Measurements from ENCODE around the gene ZNF234. TPM values are rescaled to one million over a fixed set of nuclear protein-coding genes. Genes with fewer than 3 reads are reported as not detected.

Gene ZNF234
- 1 to 10 TPM; 4.0 to 6.4 (median 4.1) TPM for total RNA-seq
- 1 to 10 TPM; 1.1 to 6.5 (median 1.6) TPM for polyA plus RNA-seq
- long read RNA-seq, donor 1, full-length matches to known transcripts, result 4 of 5 reads
- long read RNA-seq, donor 1, partial matches to known transcripts, result 0 of 5 reads
- long read RNA-seq, donor 1, other reads (novel, unspliced or antisense), result 1 of 5 reads
- long read RNA-seq, donor 2, full-length matches to known transcripts, result 4 of 7 reads
- long read RNA-seq, donor 2, partial matches to known transcripts, result 1 of 7 reads
- long read RNA-seq, donor 2, other reads (novel, unspliced or antisense), result 2 of 7 reads

DNA sequence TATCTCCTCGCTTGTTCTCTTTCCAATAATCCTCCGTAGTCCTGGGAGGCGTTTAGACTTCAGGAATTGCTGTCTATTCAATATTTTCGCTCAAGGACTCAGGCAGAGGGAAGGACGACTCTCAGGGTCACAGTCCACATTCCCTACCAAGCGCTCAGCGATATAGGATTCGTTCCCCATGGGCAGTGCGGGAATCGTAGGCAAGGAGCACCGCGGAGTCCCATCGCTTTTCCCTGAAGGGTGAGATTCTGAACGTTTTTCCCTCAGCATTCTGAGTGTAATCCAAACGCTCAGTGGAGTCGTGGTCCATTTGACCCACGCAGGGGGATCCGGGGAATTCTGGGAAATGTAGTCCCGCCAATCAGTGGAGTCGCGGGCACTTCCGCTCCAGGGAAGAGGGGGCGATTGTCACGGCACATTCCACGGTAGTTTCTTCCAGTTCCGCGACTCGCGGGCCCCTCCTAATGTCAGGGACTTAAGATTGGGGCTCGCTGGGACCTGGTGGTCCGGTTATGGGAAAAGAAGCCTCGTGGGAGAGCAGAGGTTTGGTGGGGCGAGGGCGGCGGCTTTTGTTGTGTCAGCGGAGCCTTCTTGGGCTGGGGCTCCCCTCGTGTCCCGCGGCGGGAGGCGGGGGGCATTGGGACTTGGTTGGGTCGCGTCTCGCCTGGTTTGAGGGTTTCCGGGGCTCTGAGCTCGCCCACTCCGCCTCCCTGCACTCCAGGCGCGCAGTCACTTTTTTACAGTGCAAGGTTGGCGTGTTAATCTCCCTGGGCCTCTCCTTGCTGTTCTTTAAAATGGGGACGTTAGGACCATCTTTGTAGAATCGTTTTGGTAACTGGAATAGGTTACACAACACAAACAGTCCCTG lies at the start of gene ZNF234:
TSS of gene ZNF234 (plus strand) at position 364 of the 868 bp plus-strand sequence. CDS start 3,079 bp downstream, outside the sequence.
- intact Hi-C loops (cut with DNase I), result loop anchor here in 1 of 2 donors (2.0 kb wide), 1 partner anchor 23 kb away; the partner anchor contains the start of gene ZNF226
- 0 to 1% (median 0%) methylated on average over 44 to 52 of the region's 52 CpGs for WGBS, 3 donors
- peak; percentile 97 to 99 (median 98) for ATAC-seq

DNA sequence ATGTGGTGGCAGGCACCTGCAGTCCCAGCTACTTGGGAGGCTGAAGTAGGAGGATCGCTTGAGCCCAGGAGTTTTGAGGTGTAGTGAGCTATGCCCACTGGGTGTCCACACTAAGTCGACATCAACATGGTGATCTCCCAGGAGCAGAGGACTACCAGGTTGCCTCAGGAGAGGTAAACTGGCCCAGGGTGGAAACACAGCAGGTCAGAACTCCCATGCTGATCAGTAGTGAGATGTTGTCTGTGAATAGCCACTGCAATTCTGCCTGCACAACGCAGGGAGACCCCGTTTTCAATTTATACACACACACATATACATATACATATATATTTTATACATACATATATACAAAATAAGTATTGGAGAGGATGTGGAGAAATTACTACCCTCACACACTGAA lies 49.2 kb upstream of the ZNF234 start:
- TF ChIP-seq, protein P1, sequence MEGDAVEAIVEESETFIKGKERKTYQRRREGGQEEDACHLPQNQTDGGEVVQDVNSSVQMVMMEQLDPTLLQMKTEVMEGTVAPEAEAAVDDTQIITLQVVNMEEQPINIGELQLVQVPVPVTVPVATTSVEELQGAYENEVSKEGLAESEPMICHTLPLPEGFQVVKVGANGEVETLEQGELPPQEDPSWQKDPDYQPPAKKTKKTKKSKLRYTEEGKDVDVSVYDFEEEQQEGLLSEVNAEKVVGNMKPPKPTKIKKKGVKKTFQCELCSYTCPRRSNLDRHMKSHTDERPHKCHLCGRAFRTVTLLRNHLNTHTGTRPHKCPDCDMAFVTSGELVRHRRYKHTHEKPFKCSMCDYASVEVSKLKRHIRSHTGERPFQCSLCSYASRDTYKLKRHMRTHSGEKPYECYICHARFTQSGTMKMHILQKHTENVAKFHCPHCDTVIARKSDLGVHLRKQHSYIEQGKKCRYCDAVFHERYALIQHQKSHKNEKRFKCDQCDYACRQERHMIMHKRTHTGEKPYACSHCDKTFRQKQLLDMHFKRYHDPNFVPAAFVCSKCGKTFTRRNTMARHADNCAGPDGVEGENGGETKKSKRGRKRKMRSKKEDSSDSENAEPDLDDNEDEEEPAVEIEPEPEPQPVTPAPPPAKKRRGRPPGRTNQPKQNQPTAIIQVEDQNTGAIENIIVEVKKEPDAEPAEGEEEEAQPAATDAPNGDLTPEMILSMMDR (IDR thresholded peaks at IDR 0.05), result no peak
- Histone ChIP-seq H3K27me3 (ENCODE audit: insufficient read depth in 3 of 3, low read length in 2 of 3) (no peaks in the 10 kb centered on the region), H3K4me1 (no peaks in the 10 kb centered on the region), H3K9me3 (peaks cover 5% of the 10 kb centered on the region), H3K4me3 (no peak overlapping the region), H3K36me3 (ENCODE audit: insufficient read depth in 1 of 2, low read depth in 1 of 2) (peaks cover 0 to 22% of the 10 kb centered on the region in 2 donors), H3K27ac (no peak overlapping the region)
- DNase-seq (no peak), ATAC-seq (no peak)
- intact Hi-C loops (cut with DNase I), result loop anchor here (10.0 kb wide), 2 partner anchors 87 to 107 kb away; partner anchors contain the start of genes ZNF155 (in 1 of the 2) and ZNF230 (in 1 of the 2)
- 65 to 72% (median 66%) methylated on average over 4 of the region's 4 CpGs for WGBS, 3 donors

More for the DNA sequence above, at the start of gene ZNF234:
- H3K27ac ChIP-seq, result peak within 1 kb of the TSS; percentile 80
- H3K9me3 ChIP-seq, result peaks cover 15% of the 10 kb centered on the region
- peaks cover 9% of the 10 kb centered on the region for H3K4me1 ChIP-seq
- peak; percentile 83 to 89 for DNase-seq
- H3K27me3 ChIP-seq (ENCODE audit: insufficient read depth in 3 of 3, low read length in 2 of 3), result no peaks in the 10 kb centered on the region
- H3K4me3 ChIP-seq, result peak within 1 kb of the TSS; percentile 90
- peaks cover 4 to 25% of the 10 kb centered on the region in 2 donors for H3K36me3 ChIP-seq (ENCODE audit: insufficient read depth in 1 of 2, low read depth in 1 of 2)
- TF ChIP-seq, protein P1 (IDR thresholded peaks at IDR 0.05), result no peak

DNA sequence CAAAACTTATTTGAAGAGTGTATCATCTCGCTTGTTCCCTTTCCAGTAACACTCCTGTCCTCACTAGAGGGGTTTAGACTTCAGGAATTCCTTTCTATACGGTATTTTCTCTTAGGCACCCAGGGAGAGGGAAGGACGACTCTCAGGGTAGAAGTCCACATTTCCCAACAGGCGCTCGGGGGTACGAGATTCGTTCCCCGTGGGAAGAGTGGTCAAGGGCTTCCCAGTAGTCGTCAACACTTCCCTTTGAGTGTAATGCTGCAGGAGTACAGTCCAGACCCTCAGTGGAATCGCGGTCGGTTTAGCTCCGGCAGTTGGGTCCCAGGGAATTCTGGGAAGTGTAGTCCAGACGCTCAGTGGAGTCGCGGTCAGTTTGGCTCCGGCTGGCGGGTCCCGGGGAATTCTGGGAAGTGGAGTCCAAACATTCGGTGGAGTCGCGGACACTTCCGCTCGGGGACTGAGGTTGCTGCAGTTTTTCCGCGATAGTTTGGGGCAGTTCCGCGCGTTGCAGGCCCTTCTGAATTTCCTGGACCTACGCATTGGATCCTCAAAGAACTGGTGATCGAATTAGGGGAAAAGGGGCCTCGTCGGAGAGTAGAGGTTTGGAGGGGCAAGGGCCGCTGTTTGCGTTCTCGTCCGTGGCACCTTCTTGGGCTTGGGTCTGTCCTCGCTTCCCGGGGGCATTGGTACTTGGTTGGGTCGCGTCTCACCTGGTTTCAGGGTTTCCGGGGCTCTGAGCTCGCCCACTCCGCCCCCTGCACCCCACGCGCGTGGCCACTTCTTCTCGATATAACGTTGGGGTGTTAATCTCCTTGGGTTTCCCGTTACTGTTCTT lies 47.2 kb upstream of the ZNF234 start, which contains the start of gene ZNF224:
TSS of gene ZNF224 (plus strand) at position 431 of the 835 bp plus-strand sequence. CDS start 3,513 bp downstream, outside the sequence.
- peak; percentile 97 to 100 (median 100) for ATAC-seq
- 0% methylated on average over 50 of the region's 50 CpGs for WGBS, 3 donors

More for the DNA sequence above, 47.2 kb upstream of the ZNF234 start, which contains the start of gene ZNF224:
- Histone ChIP-seq H3K27me3 (ENCODE audit: insufficient read depth in 3 of 3, low read length in 2 of 3) (no peaks in the 10 kb centered on the region), H3K4me3 (peak within 1 kb of the TSS; percentile 83), H3K36me3 (ENCODE audit: insufficient read depth in 1 of 2, low read depth in 1 of 2) (peaks cover 3 to 30% of the 10 kb centered on the region in 2 donors), H3K9me3 (peaks cover 5% of the 10 kb centered on the region), H3K27ac (peak within 1 kb of the TSS; percentile 70), H3K4me1 (no peaks in the 10 kb centered on the region)
- DNase-seq, result peak; percentile 90 to 93
- intact Hi-C loops (cut with DNase I), result loop anchor here (2.0 to 10.0 kb wide), 5 partner anchors 17 to 109 kb away; partner anchors contain the start of genes ZNF155 (in 1 of the 2), ZNF225 (in 1 of the 2), ZNF230 (in 1 of the 2) and ZNF284 (in 1 of the 2)
- TF ChIP-seq, protein P1 (IDR thresholded peaks at IDR 0.05), result no peak

All from psoas muscle (tissue), 8 donors.